Ishikawa (cell line): ENCODE data around the gene DHRSX.

ENCODE experiments used
- CEBPB ChIP-seq: IDR thresholded peaks from 2 replicates; pipeline ENCODE4 v1.6.1; 2012
- CREB1 ChIP-seq: IDR thresholded peaks from 2 replicates; pipeline ENCODE4 v1.6.1; 2012; ENCODE audit warnings: low read depth
- EP300 ChIP-seq: IDR thresholded peaks from 2 replicates; pipeline ENCODE4 v1.6.1; 2012; ENCODE audit warnings: borderline replicate concordance
- FOXM1 ChIP-seq: IDR thresholded peaks from 2 replicates; pipeline ENCODE4 v1.6.1; 2012; ENCODE audit warnings: low read depth, borderline replicate concordance
- MAX ChIP-seq: IDR thresholded peaks from 2 replicates; pipeline ENCODE4 v1.6.1; 2012
- NFIC ChIP-seq: IDR thresholded peaks from 2 replicates; pipeline ENCODE4 v1.6.1; 2012
- RAD21 ChIP-seq: IDR thresholded peaks from 2 replicates; pipeline ENCODE4 v1.6.1; 2012; ENCODE audit warnings: low read depth
- REST ChIP-seq: IDR thresholded peaks from 2 replicates; pipeline ENCODE4 v1.6.1; 2012; ENCODE audit warnings: low read depth, mild to moderate bottlenecking
- TAF1 ChIP-seq: IDR thresholded peaks from 2 replicates; pipeline ENCODE4 v1.6.1; 2012; ENCODE audit warnings: low read depth, mild to moderate bottlenecking
- TCF12 ChIP-seq: IDR thresholded peaks from 2 replicates; pipeline ENCODE4 v1.6.1; 2012; ENCODE audit warnings: low read depth
- TEAD4 ChIP-seq: IDR thresholded peaks from 2 replicates; pipeline ENCODE4 v1.6.1; 2012
- USF1 ChIP-seq: IDR thresholded peaks from 2 replicates; pipeline ENCODE4 v1.6.1; 2012
- YY1 ChIP-seq: IDR thresholded peaks from 2 replicates; pipeline ENCODE4 v1.6.1; 2012; ENCODE audit warnings: low read depth
- ZBTB7A ChIP-seq: IDR thresholded peaks from 2 replicates; pipeline ENCODE4 v1.6.1; 2012; ENCODE audit warnings: low read depth

GRCh38 chrX:2474963-2475726 lies 25.6 kb downstream of the DHRSX start:
- TF ChIP-seq USF1 (no peak), TEAD4 (no peak), CREB1 (no peak), CEBPB (no peak), REST (no peak), MAX (no peak), YY1 (no peak; the same call in 1 of the 2 replicates), EP300 (no peak), FOXM1 (no peak), TCF12 (no peak), RAD21 (no peak), TAF1 (no peak), ZBTB7A (no peak), NFIC (peak; percentile 71)
